COR-L47 (cell line): ENCODE results near the gene LGALS14.
"Not testable (repeated sequence)": the region's sequence is repeated elsewhere in the genome, so short reads cannot be mapped to it uniquely, and the experiment has no call there.

ENCODE experiments used
- DNase-seq: peaks from one replicate; lab custom pipeline; 2025; lab: John Stamatoyannopoulos, UW

LGALS14 gene

DNA sequence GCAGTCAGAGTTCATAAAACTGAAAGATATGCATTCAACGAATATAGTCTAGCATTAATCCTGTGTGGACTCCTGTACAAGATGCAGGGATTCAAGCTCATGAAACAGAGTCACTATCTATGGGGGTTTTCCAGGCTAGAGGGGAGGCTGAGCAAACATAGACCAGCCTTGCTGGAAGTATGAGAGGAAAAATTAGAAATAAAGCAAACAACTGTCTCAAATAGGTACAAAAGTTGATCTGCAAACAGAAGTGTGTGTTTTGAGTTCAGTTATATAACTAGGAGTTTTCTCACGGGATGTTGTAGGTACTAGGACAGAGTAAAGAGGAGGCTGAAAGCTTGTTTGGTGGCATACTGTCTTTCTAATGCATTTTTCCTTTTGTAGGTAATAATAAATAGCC, 8.5 kb upstream of the LGALS14 start:
- DNase-seq, result no peak

DNA sequence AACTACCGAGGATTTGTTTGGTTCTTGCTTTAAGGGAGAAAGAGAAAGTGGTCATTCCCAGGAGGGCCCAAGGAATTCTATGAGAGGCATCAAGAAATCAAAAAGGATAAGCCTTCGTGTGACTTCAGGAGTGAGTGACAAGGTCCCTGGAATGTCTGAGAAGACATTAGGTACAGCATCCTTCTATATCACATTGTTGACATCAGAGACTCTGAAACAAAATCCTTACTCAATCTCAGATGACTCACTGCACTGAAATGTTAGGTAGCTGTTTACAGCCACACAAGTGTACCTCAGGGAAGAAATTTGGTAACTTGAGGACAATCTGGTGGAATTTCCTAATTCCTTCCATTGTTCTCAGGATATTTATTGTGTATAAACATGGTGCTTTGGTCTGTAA, 7.9 kb upstream of the LGALS14 start:
- no peak for DNase-seq

DNA sequence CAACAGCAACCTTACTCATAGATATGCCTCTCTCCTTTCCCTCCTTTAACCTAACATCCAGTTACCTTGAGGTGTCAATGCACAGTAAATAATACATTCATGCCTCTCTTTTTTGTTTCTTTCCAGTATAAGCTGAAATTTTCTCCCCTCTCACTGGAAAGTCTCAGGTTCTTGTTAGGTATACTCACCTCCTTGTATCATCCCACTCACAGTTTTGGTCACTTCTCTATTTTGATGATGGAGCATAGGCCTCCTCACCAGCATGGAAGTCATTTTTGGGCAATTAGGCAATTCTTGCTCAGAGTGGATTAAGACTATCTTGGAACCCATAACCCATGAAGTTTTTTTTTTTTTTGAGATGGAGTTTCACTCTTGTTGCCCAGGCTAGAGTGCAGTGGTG, 5.7 kb upstream of the LGALS14 start:
- no peak for DNase-seq

DNA sequence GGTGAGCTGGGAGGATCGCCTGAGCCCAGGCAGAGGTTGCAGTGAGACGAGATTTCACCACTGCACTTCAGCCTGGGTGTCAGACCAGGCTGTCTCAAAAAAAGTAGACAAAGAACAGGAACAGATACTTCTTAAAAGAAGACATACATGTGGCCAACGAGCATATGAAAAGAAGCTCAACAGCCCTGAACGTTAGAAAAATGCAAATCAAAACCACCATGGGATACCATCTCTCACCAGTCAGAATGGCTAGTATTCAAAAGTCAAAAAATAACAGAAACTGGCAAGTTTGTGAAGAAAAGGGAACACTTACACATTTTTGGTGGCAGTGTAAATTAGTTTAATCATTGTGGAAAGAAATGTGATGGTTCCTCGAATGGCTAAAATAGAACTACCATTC, 3.0 kb upstream of the LGALS14 start:
- no peak for DNase-seq

DNA sequence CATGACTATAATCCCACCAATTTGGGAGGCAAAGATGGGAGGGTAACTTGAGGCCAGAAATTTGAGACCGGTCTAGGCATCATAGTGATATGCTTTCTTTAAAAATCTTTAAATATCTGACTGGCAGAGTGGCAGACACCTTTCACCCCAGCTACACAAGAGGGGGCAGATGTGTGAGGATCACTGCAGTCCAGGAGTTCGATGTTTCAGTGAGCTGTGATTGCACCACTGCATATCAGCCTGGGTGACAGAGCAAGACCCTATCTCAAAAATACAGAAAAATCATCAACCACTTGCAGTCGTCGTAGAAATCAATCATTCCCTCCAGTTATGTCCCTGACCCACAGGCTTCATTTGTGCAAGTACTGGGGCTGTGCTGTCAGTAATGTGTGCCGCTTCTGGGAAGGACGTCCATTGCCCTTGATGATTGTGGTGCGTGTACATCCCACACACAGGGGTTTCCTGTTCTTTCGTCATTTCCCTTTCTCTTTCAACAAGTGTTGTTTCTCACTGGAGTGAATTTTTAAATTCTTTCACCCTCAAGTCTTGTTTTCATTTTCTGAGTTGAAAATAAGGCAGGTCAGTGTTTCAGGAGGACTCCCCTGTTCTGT, 1.4 kb downstream of the LGALS14 start:
- no peak for DNase-seq

DNA sequence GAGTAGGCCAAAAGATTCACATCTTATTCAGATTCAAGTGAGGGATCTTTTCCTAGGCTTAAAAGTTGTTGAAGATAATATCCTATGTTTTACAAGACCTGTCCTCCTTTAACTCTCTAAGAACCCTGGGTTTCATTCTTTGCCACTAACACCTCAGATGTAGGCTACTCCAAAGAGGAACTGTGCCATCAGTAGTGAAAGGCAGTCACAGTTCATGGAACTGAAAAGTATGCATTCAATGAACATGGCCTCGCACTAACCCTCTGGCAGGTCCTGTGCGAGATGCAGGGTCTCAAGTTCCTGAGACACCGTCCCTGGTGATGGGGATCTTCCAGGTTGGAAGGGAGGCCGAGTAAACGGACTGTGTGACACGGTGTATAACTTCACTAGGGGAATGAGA, 4.3 kb downstream of the LGALS14 start:
- DNase-seq, result no peak

DNA sequence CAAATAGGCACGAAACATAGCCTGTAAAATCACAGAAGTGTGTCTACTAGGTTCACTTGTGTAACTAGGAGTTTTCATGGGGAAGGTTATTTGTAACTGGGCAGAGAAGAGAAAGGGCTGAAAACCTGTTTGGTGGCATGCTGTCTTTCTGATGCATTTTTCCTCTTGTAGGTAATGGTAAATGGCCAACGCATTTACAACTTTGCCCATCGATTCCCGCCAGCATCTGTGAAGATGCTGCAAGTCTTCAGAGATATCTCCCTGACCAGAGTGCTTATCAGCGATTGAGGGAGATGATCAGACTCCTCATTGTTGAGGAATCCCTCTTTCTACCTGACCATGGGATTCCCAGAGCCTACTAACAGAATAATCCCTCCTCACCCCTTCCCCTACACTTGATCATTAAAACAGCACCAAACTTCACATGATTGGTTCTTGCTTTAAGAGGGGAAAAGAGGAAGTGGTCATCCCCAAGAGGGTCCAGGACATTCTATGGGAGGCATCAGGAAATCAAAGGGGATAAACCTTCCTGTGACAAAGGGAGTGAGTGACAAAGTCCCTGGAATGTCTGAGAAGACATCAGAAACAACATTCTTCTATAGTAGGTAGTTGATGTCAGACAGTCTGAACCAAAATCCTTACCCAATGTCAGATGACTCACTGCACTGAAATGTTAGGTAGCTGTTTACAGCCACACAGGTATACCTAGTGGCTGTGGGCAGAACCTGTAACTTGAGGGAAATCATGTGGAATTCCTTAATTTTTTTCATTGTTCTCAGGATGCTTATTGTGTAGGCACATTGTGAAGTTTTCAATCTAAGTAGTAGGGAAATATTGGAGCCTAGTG, 5.0 kb downstream of the LGALS14 start:
- DNase-seq, result no peak

DNA sequence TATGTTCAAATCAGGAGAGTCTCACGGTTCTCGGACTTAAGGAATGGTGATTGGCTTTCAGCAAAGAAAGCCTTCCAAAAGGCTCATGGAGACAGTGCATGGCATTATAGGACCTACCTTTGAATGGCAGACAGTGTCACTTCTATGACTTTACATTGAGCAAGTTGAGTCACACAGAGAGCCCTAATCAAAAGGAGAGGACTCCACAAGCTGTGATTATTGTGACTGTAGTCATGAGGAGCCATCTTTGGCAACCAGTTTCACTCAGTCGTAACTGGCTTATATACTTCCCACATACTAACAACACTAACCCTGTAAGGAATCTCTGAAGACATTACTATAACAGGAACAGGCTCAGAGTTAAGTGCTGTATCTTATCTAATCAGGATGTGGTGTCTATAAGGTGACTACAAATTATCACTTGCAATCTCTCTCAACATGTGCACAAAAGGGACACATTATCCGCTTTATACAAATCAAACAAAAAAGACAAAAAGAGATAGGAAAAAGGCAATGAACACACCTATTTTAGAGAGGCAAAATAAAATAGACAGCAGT, 6.1 kb downstream of the LGALS14 start:
- no peak for DNase-seq

DNA sequence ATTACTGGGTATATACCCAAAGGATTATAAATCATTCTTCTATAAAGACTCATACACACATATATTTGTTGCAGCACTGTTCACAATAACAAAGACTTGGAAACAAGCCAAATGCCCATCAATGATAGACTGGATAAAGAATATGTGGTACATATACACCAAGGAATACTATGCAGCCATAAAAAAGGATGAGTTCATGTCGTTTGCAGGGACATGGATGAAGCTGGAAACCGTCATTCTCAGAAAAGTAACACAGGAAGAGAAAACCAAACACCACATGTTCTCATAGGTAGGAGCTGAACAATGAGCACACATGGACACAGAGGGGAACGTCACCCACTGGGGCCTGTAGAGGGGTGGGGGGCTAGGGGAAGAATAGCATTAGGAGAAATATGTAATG, 15.9 kb downstream of the LGALS14 start:
- not testable (repeated sequence) for DNase-seq

DNA sequence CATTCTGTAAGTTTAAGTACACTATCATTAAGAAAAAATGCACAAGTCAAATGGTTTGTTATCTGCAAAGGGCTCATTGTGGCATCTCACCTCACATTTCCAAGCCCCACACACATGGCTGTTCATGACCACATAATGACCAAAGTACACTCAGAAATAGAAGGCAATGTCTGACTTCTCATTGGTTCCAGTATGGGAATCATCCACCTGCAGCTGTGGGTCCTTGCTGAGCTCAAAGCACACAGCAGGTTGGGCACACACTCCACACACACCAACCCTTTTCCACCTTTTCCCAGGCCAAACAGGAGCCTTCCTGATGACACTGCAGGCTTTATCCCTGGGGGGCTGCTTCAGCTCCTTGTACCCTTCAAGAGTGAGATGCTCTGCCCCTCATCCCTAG, 21.7 kb downstream of the LGALS14 start:
- no peak for DNase-seq

DNA sequence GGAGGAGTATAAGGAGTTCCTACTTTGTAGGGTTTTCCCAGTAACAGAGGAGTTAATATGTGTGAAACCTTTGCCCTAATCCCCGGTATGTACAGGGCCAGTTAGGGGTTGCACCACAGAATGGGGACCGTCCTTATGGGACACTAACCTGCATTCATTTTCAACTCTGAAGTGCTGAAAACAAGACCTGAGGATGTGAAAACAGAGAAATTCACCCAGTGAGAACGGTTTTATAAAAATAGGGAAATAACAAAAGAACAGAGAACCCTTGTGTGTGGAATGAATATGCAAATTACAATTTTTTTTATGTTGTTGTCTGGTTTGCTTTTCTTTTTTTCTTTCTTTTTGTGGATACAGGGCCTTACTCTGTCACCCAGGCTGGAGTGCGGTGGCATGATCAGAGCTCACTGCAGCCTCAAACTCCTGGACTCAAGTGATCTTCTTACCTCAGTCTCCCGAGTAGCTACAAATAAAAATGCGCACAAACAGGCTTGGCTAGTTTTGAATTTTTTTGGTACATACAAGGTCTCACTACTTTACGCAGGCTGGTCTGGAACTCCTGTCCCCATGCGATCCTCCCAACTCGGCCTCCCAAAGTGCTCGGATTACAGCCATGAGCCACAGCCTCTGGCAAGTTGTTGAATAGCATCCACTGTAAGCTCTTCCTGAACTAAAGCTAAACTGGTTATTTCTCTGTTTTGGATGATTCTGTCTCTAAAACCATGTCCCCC, 23.0 kb downstream of the LGALS14 start:
- no peak for DNase-seq

DNA sequence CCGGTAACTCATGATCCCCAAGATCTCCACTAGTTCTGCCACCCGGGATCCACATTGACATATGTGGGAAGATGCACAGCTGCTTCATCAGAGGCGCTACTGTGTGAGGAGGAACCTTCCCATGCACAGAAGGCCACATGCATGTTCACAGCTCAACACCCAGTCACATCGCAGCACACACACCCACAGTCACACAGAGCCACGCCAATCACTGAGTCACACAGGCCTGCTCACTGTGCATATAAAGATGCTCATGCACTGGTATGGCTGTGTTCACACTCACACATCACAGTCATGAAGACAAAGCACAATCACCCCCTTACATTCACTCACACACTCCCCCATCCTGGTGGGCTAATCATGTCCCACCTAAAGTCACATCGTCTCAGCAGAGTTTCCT, 23.8 kb downstream of the LGALS14 start:
- DNase-seq, result no peak

DNA sequence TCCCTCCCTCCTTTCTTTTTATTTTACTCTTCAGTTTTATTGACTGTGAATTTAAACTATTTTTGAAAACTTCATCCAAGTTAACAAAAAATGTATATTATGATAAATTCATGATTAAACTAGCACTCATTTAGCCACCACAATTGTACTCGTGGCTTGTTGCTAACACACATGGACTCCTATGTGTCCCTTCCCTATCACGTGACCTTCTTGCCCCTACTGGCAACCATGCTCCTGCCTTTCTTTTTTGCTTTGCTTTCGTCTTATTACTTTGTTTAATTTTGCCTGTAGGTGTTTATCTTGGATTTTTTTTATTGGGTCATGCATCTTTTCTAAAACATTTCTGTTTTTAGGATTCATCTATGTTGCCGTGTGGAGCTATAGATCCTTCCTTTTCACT, 25.3 kb downstream of the LGALS14 start:
- DNase-seq, result no peak

DNA sequence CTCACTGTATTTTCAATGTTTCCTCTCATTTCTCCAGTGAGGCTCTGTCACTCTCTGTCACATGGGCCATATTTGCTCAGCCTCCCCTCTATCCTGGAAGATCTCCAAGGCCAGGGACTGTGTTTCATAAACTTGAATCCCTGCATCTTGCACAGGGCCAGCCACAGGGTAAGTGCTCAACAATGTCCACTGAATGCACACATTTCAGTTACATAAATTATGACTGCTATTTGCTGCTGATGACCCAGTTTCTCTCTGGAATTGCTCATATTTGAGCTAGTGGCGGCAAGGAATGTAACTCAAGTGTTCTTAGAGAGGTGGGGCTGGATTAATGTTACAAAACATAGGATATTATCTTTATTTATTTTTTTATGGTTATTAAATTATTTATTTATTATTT, 27.4 kb downstream of the LGALS14 start:
- no peak for DNase-seq

DNA sequence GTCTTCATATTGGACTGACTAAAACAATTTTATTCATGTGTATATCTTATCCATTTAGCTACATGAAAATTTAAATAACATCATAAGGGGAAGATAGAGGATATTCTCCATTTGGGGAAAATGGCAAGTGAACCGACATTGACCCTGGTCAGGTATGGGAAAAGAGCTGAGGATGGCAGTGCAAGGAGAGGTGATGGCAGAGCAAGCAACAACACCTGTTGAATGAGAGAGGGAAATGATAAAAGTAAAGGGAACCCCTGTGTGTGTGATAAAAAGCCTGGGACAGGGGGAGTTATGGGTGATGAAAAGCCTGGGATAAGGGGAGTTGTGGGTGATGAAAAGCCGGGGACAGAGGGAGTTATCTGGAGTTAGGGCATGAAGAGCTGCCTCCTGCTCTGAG, 29.6 kb downstream of the LGALS14 start:
- no peak for DNase-seq

DNA sequence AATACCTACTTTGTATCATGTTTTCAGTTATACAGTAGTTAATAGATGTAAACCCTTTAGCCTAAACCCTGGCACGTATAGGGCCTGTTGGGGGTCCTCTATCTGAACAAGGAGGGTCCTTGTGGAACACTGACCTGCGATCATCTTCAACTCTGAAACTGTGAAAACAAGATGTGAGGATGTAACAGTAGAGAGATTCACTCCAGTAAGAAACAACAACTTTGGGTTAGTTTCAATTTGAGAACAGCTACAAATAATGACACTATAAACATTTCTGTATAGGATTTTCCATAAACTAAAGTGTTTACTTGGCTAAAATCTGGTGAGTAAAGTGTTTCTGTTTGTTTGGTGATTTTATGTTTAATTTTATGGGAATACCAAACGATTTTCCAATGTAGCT, 31.4 kb downstream of the LGALS14 start:
- DNase-seq, result no peak

DNA sequence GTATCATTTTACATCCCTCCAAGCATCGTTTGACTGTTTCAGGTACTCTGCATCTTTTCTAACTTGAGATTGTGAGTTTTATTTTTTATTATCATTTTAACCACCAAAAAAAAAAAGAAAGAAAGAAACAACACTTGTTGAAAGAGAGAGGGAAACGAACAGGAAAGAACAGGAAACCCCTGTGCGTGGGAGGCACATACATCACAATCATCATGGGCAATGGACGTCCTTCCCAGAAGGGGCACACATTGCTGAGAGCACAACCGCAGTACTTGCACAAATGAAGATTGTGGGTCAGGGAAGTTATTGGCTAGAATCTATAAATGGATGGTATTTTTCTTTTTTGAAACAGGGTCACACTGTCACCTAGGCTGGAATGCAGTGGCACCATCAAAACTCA, 31.8 kb downstream of the LGALS14 start:
- DNase-seq, result no peak

DNA sequence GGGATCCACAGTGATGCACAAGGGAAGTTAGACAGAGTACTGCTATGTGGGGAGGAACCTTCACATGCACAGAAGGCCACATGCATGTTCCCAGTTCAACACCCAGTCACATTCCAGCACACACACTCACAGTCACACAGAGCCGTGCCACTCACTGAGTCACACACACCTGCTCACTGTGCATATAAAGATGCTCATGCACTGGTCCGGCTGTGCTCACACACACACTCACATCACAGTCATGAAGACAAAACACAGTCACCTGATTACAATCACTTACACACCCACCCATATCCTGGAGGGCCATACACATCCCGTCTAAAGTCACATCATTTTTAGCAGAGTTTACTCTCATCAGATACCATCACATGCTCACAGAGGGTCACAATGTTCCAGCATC, 33.1 kb downstream of the LGALS14 start:
- DNase-seq, result no peak

DNA sequence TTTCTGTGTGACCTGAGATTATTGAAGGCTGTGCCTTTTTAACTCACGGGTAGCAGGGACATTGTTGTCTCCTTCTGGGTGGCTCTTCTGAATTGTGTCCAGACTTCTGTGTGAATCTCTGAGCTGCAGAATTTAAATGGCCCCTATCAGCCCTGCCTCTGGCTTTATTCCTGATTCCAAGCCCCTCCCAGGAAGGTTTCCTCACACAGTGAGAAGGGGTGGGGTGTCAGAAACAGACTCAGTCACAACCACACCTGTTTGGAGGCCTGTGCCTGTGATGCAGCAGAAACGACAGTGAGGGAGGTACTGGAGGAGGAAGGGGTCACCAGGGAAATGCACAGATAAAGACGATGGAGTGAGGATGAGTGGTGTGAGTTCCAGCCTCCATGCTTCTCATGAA, 33.6 kb downstream of the LGALS14 start, which contains the start of gene CLC:
Gene CLC, minus strand, starts transcription at position 139 of the 400 bp plus-strand sequence. Its CDS starts 77 bp downstream, at position 62.
- no peak for DNase-seq

DNA sequence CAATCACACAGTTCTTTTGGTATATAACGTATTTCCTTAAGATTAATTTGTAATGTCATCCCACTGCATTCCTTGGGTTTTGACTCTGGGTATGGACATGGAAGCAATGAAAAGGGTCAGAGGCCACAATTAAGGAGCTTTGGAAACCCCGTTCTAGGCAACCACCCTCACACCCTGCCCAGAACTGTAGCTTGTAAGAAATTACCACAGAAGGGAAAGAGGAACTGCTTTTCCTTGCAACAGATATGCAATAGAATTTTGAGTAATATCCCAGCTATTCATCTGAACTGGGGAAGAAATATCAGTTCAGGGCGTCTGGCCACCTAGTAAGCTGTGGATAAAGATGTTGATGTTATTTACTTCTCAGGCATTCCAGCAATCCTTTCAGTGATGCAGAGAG, 34.5 kb downstream of the LGALS14 start:
- no peak for DNase-seq

DNA sequence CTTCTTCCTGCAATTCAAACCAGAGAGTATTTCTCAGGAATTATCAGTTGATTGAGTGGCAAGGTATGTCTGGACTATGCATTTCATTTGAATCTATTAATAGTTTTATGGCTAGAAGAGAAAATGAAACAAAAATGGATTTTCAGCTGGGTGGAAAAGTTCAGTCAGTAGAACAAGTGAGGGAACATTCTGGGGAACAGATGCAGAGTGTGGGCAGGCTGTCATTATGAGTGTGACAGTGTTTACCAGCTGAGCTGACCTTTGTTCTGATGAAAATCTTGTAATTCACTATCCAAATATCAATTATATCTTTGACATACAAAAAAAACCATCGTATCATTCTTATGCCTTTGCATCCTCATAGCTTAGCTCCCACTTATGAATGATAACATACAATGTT, 36.1 kb downstream of the LGALS14 start:
- DNase-seq, result no peak

DNA sequence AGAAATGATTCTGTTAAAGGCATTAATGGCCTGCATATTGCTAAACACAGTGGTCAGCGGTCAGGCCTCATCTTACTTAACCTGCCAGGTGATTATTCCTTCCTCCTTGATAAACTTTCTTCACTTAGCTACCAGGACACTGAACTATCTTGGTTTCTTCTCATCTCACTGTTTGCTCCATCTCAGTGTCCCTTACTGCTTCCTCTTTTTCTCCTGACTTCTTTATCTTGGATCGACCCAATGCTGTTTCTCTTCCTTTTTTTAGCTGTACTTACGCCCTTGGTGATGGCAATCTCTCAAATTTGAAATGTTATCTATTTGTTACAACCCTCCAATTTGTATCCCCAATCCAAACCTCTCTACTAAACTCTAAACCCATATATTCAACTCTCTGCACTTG, 41.4 kb downstream of the LGALS14 start:
- no peak for DNase-seq
